A549 treated with RU486 at 1 μM for 4 hours (cell line): ENCODE data around the gene RNF150. TPM values are rescaled to one million over a fixed set of nuclear protein-coding genes. Genes with fewer than 3 reads are reported as not detected.

ENCODE experiments used
- total RNA-seq: library from RNA; stranded (reverse); fragments of 200-300 nt; extraction: Qiagen RNA extraction; gene quantifications from 5 replicates; pipeline ENCODE4 v1.2.3, GENCODE V29; 2022; ENCODE audit warnings: low read depth

The RNF150 gene
- total RNA-seq, result 0.19 to 0.57 TPM (median 0.36 TPM) in 5 replicates

DNA sequence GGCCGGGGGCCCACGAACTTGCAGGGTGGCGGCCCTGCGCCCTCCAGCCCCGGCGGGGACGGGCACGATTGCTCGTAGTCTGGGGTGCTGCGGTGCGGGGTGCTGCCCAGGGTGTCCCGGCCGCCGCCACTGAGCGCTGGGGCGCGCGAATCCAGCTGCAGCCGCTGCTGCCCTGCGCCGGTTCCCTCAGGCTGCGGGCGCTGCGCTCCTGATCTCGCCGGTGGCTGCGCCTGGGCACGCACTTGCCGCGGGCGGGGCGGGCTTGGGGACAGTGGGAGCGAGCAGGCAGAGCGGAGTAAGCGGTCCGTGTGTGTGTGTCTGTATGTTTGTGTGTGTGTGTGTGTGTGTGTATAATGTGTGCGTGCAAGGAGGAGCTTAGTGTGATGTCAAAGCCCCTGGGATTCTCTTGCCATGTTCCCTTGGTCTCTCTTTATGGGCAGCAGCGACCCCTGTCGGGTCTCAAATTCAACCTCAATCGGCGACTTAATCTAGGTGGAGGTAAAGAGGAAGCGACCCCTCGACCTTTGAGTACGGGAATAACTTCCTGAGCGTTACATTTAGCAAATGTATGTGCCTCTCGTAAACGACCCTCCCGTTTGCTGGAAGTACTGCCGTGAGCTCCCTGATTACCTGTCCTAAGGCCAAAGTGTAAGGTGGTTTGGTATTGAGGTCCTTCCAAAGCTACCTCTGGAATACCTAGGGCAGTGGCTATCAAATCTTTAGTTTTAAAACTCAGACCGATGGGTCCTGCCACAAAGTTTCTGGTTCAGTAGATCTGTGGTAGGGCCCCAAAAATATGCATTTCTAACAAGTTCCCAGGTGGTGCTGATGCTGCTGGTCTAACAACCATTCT lies at the start of gene RNF150:
TSS of gene RNF150 (minus strand) at position 324 of the 853 bp plus-strand sequence.

Other genes starting within 250 kb of the RNF150 start
- 24.7 to 31.5 TPM (median 25.8 TPM) in 5 replicates for gene ZNF330, start 87.4 kb upstream of the RNF150 start, total RNA-seq